GM13977 (cell line): ENCODE results near the gene FSTL5.

Experiments
- DNase-seq: peaks from one replicate; pipeline ENCODE4 v3.0.0; 2012; ENCODE audit warnings: low spot score
- in situ Hi-C: fragments of 300-500 bp; cut with MboI; formaldehyde crosslinking; loops from one replicate; pipeline ENCODE4 v1.12.0; 2022; ENCODE audit warnings: low sequenced_read_pairs, low pct_unique_long_range_greater_than_20kb, mixed read lengths, inconsistent platforms; ENCODE audit not compliant: unreplicated experiment
- TF ChIP-seq, protein P1 (sequence below): IDR thresholded peaks from 2 replicates; pipeline ENCODE4 v1.5.1; 2012; ENCODE audit warnings: mild to moderate bottlenecking, control low read depth; ENCODE audit not compliant: insufficient read depth; ENCODE audit errors: extremely low read depth, missing control alignments

The FSTL5 gene

DNA sequence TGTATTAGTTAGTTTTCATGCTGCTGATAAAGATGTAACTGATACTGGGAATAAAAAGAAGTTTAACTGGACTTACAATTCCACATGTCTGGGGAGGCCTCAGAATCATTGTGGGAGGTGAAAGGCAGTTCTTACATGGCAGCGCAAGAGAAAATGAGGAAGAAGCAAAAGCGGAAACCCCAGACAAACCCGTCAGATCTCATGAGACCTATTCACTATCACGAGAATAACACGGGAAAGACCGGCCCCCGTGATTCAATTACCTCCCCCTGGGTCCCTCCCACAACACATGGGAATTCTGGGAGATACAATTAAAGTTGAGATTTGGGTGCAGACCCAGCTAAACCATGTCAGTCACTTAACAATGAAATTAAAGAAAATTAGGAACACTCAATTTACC lies 499.1 kb downstream of the FSTL5 start:
- in situ Hi-C loops = no loop called here
- TF ChIP-seq, protein P1, sequence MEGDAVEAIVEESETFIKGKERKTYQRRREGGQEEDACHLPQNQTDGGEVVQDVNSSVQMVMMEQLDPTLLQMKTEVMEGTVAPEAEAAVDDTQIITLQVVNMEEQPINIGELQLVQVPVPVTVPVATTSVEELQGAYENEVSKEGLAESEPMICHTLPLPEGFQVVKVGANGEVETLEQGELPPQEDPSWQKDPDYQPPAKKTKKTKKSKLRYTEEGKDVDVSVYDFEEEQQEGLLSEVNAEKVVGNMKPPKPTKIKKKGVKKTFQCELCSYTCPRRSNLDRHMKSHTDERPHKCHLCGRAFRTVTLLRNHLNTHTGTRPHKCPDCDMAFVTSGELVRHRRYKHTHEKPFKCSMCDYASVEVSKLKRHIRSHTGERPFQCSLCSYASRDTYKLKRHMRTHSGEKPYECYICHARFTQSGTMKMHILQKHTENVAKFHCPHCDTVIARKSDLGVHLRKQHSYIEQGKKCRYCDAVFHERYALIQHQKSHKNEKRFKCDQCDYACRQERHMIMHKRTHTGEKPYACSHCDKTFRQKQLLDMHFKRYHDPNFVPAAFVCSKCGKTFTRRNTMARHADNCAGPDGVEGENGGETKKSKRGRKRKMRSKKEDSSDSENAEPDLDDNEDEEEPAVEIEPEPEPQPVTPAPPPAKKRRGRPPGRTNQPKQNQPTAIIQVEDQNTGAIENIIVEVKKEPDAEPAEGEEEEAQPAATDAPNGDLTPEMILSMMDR = no peak
- no peak for DNase-seq

DNA sequence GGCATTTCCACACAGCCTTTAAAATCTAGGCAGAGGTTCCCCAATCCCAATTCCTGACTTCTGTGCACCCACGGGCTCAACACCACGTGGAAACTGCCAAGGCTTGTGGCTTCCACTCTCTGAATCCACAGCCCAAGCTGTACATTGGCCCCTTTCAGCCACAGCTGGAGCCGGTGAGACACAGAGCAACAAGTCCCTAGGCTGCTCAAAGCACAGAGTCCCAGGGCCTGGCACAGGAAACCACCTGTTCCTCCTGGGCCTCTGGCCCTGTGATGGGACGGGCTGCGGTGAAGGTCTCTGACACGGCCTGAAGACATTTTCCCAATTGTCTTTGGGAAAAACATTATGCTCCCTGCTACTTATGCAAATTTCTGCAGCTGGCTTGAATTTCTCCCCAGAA lies 500.0 kb downstream of the FSTL5 start:
- TF ChIP-seq, protein P1 = no peak
- no peak for DNase-seq
- in situ Hi-C loops = no loop called here

DNA sequence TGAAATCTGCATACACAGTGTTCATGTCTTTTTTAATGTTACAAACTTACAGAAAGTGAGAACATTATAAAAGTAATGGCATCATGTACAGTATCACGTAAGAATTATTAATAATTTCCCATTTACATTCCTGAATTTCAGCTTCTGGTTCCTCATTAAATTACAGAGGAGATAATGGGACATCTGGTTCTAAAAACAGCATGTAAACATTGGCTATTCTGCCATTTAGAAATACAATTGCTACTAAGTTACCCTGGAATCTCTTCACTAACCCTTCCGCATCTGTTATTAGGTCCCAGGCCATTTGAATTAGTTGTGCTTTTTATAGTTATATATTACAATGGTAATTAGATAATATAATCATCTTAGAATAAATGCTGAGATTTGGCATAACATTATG lies 505.1 kb downstream of the FSTL5 start:
- DNase-seq = no peak
- TF ChIP-seq, protein P1 = no peak
- in situ Hi-C loops = no loop called here

DNA sequence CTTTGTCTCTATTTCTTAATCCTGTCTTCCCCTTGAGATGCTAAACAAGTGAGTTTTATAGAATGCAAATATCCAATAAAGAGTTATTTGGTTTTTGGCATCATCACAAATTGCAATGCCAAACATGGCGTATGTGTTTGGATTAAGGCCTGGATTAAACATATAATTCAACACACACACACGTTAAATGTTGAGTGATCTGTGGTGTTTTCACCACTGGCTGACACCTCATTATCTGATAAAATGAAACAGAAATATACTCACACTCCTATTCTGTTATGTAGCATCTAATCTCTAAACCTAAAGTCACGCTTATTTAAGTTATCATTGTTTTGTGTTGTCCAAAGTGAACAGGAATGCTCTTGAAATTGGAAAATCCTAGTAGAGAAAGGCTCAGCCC lies 506.2 kb downstream of the FSTL5 start:
- DNase-seq = no peak
- in situ Hi-C loops = no loop called here
- TF ChIP-seq, protein P1 = no peak

DNA sequence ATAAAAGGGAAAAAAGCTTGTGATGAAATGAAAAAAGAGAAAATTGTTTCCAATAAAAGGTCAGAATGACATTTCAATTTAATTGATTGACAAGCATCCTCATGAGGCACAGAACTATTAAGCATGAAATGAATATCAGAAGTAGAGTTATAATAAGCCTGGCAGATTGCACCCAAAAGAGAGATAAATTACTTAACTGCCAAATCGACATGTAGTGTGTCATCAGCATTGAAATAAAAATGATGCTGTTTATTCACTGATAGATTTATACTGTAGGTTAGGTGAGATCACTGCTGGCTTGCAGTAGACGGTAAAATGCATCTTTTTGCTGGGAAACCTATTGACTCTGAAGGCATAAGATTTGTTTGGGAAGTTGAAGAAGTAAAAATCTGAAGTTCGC lies 507.2 kb downstream of the FSTL5 start:
- DNase-seq = no peak
- TF ChIP-seq, protein P1 = no peak
- in situ Hi-C loops = no loop called here

DNA sequence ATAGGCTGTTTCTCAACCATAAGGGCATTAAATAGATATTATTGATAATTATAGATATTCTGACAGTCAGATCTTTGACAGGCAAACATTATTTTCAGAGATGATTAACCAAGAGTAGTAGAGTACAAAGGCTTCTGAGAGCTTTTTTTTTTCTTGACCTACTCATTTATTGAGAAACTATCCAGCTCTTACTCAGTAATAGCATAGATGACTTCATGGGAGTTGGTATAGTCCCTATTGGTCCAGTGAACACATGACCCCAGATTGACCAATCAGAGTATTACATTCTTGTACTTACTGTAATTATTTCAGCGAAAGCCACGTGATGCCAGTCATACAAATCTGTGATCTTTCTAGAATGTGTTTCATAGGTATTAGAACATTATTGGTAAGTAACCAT lies 508.7 kb downstream of the FSTL5 start:
- TF ChIP-seq, protein P1 = no peak
- DNase-seq = no peak
- in situ Hi-C loops = no loop called here

DNA sequence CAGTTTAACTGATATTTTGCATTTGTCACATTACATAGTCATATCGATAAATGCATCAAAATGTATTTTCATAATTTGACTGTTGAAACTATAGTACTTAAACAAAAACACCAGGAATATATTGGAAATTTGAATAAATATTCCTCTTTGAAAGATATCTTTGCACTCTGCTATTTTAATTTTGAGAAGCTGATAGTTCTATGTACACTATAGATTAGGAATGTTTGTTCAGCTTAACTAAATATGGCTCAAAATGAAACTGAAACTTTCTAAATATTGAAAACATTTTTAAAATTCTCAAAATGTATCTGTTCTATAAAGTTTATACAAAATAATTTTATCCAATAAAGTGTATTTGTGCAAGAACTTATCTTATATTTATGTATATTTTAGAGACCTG lies 510.1 kb downstream of the FSTL5 start:
- TF ChIP-seq, protein P1 = no peak
- no peak for DNase-seq
- in situ Hi-C loops = no loop called here
